Neural cell (in vitro differentiated cells): ENCODE data around the gene ANGEL2. TPM values are rescaled to one million over a fixed set of nuclear protein-coding genes. Genes with fewer than 3 reads are reported as not detected.

ENCODE experiments used
- H2AFZ ChIP-seq: fragments of 200-600, 300-800 bp; sonication (generic), shearing (Covaris generic); 2 replicates; pipeline ENCODE4 v1.6.0; 2014; ENCODE audit warnings: low read depth, mild to moderate bottlenecking, antibody characterized with exemption, low read length, moderate library complexity
- H3F3A ChIP-seq: fragments of 200-600 bp; shearing (Covaris generic); 2 replicates; pipeline ENCODE4 v1.6.1; 2016; ENCODE audit warnings: mild to moderate bottlenecking, moderate library complexity, mixed read lengths, antibody characterized with exemption, low read length; ENCODE audit not compliant: insufficient read depth, poor library complexity, severe bottlenecking
- H3K27ac ChIP-seq: fragments of 200-600, 300-800 bp; sonication (generic), shearing (Covaris generic); 2 replicates; pipeline ENCODE4 v1.5.1; 2014; ENCODE audit warnings: mild to moderate bottlenecking, low read length, moderate library complexity
- H3K27me3 ChIP-seq: fragments of 300-800, 200-600 bp; sonication (generic), shearing (Covaris generic); 2 replicates; pipeline ENCODE4 v1.6.0; 2014; ENCODE audit warnings: mild to moderate bottlenecking, low read depth, low read length, moderate library complexity; ENCODE audit not compliant: insufficient read depth
- H3K36me3 ChIP-seq: fragments of 300-800, 200-600 bp; sonication (generic), shearing (Covaris generic); 2 replicates; pipeline ENCODE4 v1.5.1; 2014; ENCODE audit warnings: mild to moderate bottlenecking, antibody characterized with exemption, low read length, moderate library complexity; ENCODE audit not compliant: insufficient read depth
- H3K4me2 ChIP-seq: fragments of 300-800, 200-600 bp; sonication (generic), shearing (Covaris generic); 2 replicates; pipeline ENCODE4 v1.6.0; 2014; ENCODE audit warnings: mild to moderate bottlenecking, low read length
- H3K4me3 ChIP-seq: fragments of 300-800, 200-600 bp; sonication (generic), shearing (Covaris generic); 2 replicates; pipeline ENCODE4 v1.5.1; 2014; ENCODE audit warnings: mild to moderate bottlenecking, low read length, moderate library complexity
- H3K79me2 ChIP-seq: fragments of 200-600 bp; shearing (Covaris generic); replicated peaks from 2 replicates; pipeline ENCODE4 v1.6.0; 2014; ENCODE audit warnings: mild to moderate bottlenecking, low read length, moderate library complexity; ENCODE audit not compliant: insufficient read depth
- H3K9ac ChIP-seq: fragments of 300-800, 200-600 bp; sonication (generic), shearing (Covaris generic); 2 replicates; pipeline ENCODE4 v1.6.1; 2016; ENCODE audit warnings: mild to moderate bottlenecking, low read length, mixed read lengths
- H3K9me2 ChIP-seq: fragments of 200-600 bp; shearing (Covaris generic); 2 replicates; pipeline ENCODE4 v1.6.1; 2016; ENCODE audit warnings: mild to moderate bottlenecking, low read length, mixed read lengths; ENCODE audit not compliant: insufficient read depth
- H3K9me3 ChIP-seq: fragments of 200-600, 300-800 bp; sonication (generic), shearing (Covaris generic); 2 replicates; pipeline ENCODE4 v1.6.1; 2016; ENCODE audit warnings: mild to moderate bottlenecking, mixed run types, low read length, moderate library complexity, mixed read lengths
- H4K20me1 ChIP-seq: fragments of 200-600 bp; shearing (Covaris generic); 2 replicates; pipeline ENCODE4 v1.6.1; 2016; ENCODE audit warnings: mild to moderate bottlenecking, mixed run types; ENCODE audit not compliant: insufficient read depth
- EP300 ChIP-seq: fragments of 450-650 bp; conservative IDR thresholded peaks from 2 replicates; pipeline ENCODE4 v1.6.1; 2014; ENCODE audit warnings: antibody characterized with exemption, mild to moderate bottlenecking, moderate library complexity; ENCODE audit not compliant: poor library complexity, severe bottlenecking
- EZH2 ChIP-seq: fragments of 200-600, 300-800 bp; shearing (Covaris generic), sonication (generic); IDR thresholded peaks from 2 replicates; pipeline ENCODE4 v1.6.1; 2014; ENCODE audit warnings: antibody characterized with exemption, low read length, borderline replicate concordance, mild to moderate bottlenecking; ENCODE audit not compliant: insufficient read depth, poor library complexity, severe bottlenecking
- MXI1 ChIP-seq: fragments of 450-650 bp; conservative IDR thresholded peaks from 2 replicates; pipeline ENCODE4 v1.6.1; 2014; ENCODE audit warnings: antibody characterized with exemption, mild to moderate bottlenecking; ENCODE audit not compliant: poor library complexity, severe bottlenecking
- POLR2AphosphoS5 ChIP-seq: IDR thresholded peaks from 2 replicates; pipeline ENCODE4 v1.6.1; 2012
- RAD21 ChIP-seq: fragments of 450-650 bp; conservative IDR thresholded peaks from 2 replicates; pipeline ENCODE4 v1.6.1; 2014; ENCODE audit warnings: antibody characterized with exemption, mild to moderate bottlenecking, moderate library complexity
- SMC3 ChIP-seq: fragments of 450-650 bp; conservative IDR thresholded peaks from 2 replicates; pipeline ENCODE4 v1.6.1; 2014; ENCODE audit warnings: antibody characterized with exemption, mild to moderate bottlenecking, moderate library complexity; ENCODE audit not compliant: poor library complexity
- TAF1 ChIP-seq: IDR thresholded peaks from 2 replicates; pipeline ENCODE4 v1.6.1; 2012; ENCODE audit warnings: low read depth
- polyA plus RNA-seq: library from polyadenylated mRNA; depleted of rRNA; stranded (reverse); fragments of >200 nt; gene quantifications from 2 replicates; pipeline ENCODE4 v1.2.3, GENCODE V29; 2014
- TF ChIP-seq, protein P1 (sequence below): IDR thresholded peaks from 2 replicates; pipeline ENCODE4 v1.6.1; 2012; ENCODE audit warnings: borderline replicate concordance
- TF ChIP-seq, protein P2 (sequence below): fragments of 450-650 bp; IDR thresholded peaks from 2 replicates; pipeline ENCODE4 v1.5.1; 2014; ENCODE audit warnings: antibody characterized with exemption, mild to moderate bottlenecking, moderate library complexity; ENCODE audit not compliant: poor library complexity, severe bottlenecking

Gene ANGEL2
- polyA plus RNA-seq, 1 donor from 2014 or later = 58.7 TPM

DNA sequence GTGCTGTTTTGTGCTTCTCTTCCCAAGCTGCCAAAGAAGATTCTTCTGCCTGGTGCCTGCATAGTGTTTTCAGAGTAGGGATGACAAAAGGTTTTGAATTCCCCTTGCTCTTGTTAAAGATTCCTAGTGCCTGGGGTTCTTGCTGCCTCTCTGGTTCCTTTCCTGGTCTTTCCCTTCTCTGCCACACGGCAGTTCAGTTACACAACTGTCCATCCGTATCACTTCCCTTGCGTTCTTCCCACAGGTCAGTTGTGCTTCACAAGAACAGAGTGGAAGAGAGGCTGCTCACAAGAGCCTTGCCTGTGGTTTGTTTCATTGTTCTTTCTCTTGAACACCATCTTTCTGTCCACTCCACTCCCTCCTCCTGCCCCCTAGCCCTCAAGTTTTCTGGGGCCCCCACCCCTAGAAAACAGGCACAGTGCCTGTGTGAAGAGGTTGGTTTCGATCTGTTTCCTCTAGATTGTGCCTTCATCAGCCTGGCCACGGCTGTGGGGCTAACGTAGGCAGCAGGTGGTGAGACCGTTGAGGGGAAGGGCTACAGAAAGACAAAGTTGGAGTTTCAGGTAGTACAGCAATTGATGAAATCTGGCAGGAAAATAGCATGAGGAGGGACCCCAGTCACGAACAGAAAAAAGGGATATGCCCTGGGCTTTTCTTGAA lies 59.6 kb downstream of the ANGEL2 start:
- Histone ChIP-seq H3K9me3 (no peaks in the 10 kb centered on the region), H2AFZ (no peak overlapping the region), H3K27ac (no peak overlapping the region), H3K27me3 (no peaks in the 10 kb centered on the region), H3K4me3 (no peak overlapping the region), H3K79me2 (peaks cover 17% of the 10 kb centered on the region), H3K9me2 (no peaks in the 10 kb centered on the region), H3K4me2 (no peak overlapping the region), H3K9ac (no peak overlapping the region), H3F3A (no peaks in the 10 kb centered on the region), H4K20me1 (no peaks in the 10 kb centered on the region), H3K36me3 (peaks cover 12% of the 10 kb centered on the region)
- no peak for TF ChIP-seq MXI1
- no peak for TF ChIP-seq TAF1
- TF ChIP-seq RAD21 = no peak
- TF ChIP-seq EP300 = no peak
- TF ChIP-seq SMC3 = no peak
- TF ChIP-seq, protein P1, sequence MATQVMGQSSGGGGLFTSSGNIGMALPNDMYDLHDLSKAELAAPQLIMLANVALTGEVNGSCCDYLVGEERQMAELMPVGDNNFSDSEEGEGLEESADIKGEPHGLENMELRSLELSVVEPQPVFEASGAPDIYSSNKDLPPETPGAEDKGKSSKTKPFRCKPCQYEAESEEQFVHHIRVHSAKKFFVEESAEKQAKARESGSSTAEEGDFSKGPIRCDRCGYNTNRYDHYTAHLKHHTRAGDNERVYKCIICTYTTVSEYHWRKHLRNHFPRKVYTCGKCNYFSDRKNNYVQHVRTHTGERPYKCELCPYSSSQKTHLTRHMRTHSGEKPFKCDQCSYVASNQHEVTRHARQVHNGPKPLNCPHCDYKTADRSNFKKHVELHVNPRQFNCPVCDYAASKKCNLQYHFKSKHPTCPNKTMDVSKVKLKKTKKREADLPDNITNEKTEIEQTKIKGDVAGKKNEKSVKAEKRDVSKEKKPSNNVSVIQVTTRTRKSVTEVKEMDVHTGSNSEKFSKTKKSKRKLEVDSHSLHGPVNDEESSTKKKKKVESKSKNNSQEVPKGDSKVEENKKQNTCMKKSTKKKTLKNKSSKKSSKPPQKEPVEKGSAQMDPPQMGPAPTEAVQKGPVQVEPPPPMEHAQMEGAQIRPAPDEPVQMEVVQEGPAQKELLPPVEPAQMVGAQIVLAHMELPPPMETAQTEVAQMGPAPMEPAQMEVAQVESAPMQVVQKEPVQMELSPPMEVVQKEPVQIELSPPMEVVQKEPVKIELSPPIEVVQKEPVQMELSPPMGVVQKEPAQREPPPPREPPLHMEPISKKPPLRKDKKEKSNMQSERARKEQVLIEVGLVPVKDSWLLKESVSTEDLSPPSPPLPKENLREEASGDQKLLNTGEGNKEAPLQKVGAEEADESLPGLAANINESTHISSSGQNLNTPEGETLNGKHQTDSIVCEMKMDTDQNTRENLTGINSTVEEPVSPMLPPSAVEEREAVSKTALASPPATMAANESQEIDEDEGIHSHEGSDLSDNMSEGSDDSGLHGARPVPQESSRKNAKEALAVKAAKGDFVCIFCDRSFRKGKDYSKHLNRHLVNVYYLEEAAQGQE = no peak
- TF ChIP-seq EZH2 = no peak
- TF ChIP-seq, protein P2, sequence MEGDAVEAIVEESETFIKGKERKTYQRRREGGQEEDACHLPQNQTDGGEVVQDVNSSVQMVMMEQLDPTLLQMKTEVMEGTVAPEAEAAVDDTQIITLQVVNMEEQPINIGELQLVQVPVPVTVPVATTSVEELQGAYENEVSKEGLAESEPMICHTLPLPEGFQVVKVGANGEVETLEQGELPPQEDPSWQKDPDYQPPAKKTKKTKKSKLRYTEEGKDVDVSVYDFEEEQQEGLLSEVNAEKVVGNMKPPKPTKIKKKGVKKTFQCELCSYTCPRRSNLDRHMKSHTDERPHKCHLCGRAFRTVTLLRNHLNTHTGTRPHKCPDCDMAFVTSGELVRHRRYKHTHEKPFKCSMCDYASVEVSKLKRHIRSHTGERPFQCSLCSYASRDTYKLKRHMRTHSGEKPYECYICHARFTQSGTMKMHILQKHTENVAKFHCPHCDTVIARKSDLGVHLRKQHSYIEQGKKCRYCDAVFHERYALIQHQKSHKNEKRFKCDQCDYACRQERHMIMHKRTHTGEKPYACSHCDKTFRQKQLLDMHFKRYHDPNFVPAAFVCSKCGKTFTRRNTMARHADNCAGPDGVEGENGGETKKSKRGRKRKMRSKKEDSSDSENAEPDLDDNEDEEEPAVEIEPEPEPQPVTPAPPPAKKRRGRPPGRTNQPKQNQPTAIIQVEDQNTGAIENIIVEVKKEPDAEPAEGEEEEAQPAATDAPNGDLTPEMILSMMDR = no peak
- no peak for TF ChIP-seq POLR2AphosphoS5

DNA sequence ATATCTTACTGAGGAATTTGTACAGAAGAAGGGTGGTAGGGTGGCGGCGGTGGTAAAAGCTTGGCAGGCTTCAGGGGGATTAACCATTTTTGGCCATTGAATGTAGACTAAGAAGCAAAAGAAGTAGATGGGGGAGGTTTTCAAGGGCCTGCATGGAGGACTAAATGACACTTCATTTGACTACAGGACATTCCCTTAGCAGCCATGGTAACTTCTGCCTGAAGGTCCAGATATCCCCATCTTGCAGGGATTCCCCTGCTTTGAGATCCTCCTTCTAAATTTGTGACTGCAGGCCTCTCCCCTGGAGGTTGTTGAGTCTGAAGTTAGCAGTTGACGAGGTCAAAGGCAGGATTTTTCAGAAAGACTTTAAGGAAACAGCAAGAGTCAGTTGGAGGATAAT lies 60.6 kb downstream of the ANGEL2 start:
- no peak overlapping the region for H3K4me2 ChIP-seq
- TF ChIP-seq SMC3 (no peak), EP300 (no peak), RAD21 (no peak), MXI1 (no peak), POLR2AphosphoS5 (no peak), EZH2 (no peak), TAF1 (no peak)
- TF ChIP-seq, protein P1 = no peak
- TF ChIP-seq, protein P2 = no peak
- H3K9me2 ChIP-seq = no peaks in the 10 kb centered on the region
- no peak overlapping the region for H2AFZ ChIP-seq
- peaks cover 3% of the 10 kb centered on the region for H3F3A ChIP-seq
- no peaks in the 10 kb centered on the region for H3K27me3 ChIP-seq
- H3K9ac ChIP-seq = no peak overlapping the region
- H3K79me2 ChIP-seq = peaks cover 22% of the 10 kb centered on the region
- H3K27ac ChIP-seq = no peak overlapping the region
- no peak overlapping the region for H3K4me3 ChIP-seq
- H4K20me1 ChIP-seq = no peaks in the 10 kb centered on the region
- H3K36me3 ChIP-seq = peaks cover 12% of the 10 kb centered on the region
- H3K9me3 ChIP-seq = no peaks in the 10 kb centered on the region
